H1 (cell line): ENCODE results near the gene SHISA6. TPM values are rescaled to one million over a fixed set of nuclear protein-coding genes. Genes with fewer than 3 reads are reported as not detected.

Experiments
- BRCA1 ChIP-seq: IDR thresholded peaks from 2 replicates; pipeline ENCODE4 v1.6.1; 2012; ENCODE audit warnings: low read depth, low read length, improper control_type of control experiment
- GABPA ChIP-seq: IDR thresholded peaks from 2 replicates; pipeline ENCODE4 v1.6.1; 2011; ENCODE audit warnings: mild to moderate bottlenecking, low read length, moderate library complexity, borderline replicate concordance; ENCODE audit not compliant: insufficient read depth
- JUN ChIP-seq: IDR thresholded peaks from 2 replicates; pipeline ENCODE4 v1.6.1; 2011; ENCODE audit warnings: low read depth, mild to moderate bottlenecking, improper control_type of control experiment, low read length
- JUND ChIP-seq: IDR thresholded peaks from 2 replicates; pipeline ENCODE4 v1.6.1; 2011; ENCODE audit warnings: mild to moderate bottlenecking, improper control_type of control experiment, low read length
- KDM4A ChIP-seq: IDR thresholded peaks from one replicate; pipeline ENCODE4 v1.7.1; 2012; ENCODE audit warnings: low read depth, mild to moderate bottlenecking, moderate library complexity, low read length, inconsistent platforms; ENCODE audit not compliant: severe bottlenecking
- MAX ChIP-seq: IDR thresholded peaks from 2 replicates; pipeline ENCODE4 v1.6.1; 2012; ENCODE audit warnings: inconsistent platforms
- SP4 ChIP-seq: IDR thresholded peaks from 2 replicates; pipeline ENCODE4 v1.6.1; 2012; ENCODE audit warnings: low read length, inconsistent platforms
- TCF12 ChIP-seq: IDR thresholded peaks from 2 replicates; pipeline ENCODE4 v1.6.1; 2011; ENCODE audit warnings: low read depth, mild to moderate bottlenecking, low read length
- TEAD4 ChIP-seq: IDR thresholded peaks from 2 replicates; pipeline ENCODE4 v1.6.1; 2012; ENCODE audit warnings: low read depth, low read length, inconsistent platforms, mixed read lengths
- polyA plus RNA-seq, 7 experiments: library from polyadenylated mRNA; depleted of rRNA in 3 of 7; stranded (reverse) in 5 of 7; unstranded in 2 of 7; fragments of >200 nt in 5 of 7; fragments of 200-250 nt in 2 of 7; gene quantifications; 1 replicate in 5 of 7; 2 replicates in 1 of 7; 4 replicates in 1 of 7; pipeline versions ENCODE4 v1.2.1 to v1.2.3, GENCODE V29; 2011 to 2013; ENCODE audit warnings: missing spikeins in 2 of 7, mixed read lengths in 2 of 7
- total RNA-seq: library from RNA; stranded (reverse); fragmentation: NEBNext Ultra II Directional; extraction: Animal tissue kit (Norgen Biotek cat#: 25700); gene quantifications from 2 replicates; pipeline ENCODE4 v1.2.1, GENCODE V29; 2021

The SHISA6 gene
- total and polyA plus RNA-seq, 2 of the 8 experiments (the other 6 are each of a cell fraction or from before 2014, with no cell fraction given): 2.9 to 4.8 TPM

GRCh38 chr17:11278186-11278991 is 37.4 kb downstream of the SHISA6 start (continued):
- no peak for TF ChIP-seq BRCA1
- TF ChIP-seq TCF12: no peak
- TF ChIP-seq KDM4A: no peak
- no peak for TF ChIP-seq JUN
- TF ChIP-seq MAX: no peak
- TF ChIP-seq JUND: no peak
- TF ChIP-seq SP4: no peak
- no peak for TF ChIP-seq GABPA
- no peak for TF ChIP-seq TEAD4
